ENCODE data around the gene SMTN.

Gene SMTN

DNA sequence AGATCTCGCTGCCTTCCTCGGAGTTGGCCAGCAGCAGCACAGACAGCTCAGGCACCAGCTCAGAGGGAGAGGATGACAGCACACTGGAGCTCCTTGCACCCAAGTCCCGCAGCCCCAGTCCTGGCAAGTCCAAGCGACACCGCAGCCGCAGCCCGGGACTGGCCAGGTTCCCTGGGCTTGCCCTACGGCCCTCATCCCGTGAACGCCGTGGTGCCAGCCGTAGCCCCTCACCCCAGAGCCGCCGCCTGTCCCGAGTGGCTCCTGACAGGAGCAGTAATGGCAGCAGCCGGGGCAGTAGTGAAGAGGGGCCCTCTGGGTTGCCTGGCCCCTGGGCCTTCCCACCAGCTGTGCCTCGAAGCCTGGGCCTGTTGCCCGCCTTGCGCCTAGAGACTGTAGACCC, 52.8 kb downstream of the SMTN start:
- DNase-seq = no peak

DNA sequence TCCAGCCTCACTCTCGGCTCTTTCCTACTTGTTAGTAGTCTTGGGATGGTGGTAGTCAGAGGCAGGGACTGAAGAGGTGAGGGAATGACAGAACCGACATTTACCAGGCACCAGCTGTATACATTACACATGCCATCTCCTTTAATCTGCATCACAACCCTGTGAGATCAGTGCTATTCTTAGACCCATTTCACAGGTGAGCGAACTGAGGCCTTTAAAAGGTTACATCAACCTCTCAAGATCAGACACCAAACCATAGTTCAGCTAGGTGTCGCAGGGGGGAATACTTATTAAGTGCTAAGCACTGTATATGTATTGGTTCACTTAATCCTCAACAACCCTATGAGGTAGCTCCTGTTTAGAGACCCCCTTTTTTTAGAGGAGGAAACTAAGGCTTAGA, 53.6 kb downstream of the SMTN start:
- DNase-seq = no peak

DNA sequence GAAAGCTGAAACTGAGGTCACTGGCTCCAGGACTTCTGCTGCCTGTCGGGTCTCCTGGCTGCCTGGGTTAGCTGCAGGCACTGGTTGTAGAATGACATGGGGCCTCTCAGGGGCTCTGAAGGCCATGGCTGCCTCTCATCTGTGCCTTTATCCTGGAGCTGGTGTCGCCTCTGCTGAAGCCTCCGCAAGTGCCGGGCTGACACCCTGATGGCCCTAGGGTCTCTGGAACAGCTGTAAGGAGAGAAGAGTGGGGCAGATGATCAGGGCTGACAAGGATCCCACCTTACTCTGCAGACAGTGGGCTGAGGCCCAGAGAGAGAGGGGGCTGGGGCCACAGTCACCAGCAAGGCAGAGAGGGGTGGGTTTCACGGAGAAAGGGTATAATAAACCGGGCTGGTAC, 54.6 kb downstream of the SMTN start:
- DNase-seq = no peak

DNA sequence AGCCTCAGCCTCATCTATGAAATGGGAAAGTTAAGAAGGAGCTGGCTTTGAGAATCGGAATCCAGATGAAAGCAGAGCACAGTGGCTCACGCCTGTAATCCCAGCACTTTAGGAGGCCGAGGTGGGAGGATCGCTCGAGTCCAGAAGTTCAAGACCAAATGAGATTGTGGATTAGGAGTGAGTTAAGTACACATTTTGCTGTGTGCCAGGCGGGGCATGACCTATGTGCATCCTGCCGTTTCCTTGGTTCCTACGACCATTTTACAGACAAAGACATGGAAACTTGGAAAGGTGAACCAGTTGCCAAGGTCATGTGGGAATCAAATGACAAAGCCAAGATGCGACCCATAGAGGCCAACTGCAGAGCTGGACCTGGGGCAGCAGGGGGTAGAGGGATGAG, 55.0 kb downstream of the SMTN start:
- DNase-seq = no peak

DNA sequence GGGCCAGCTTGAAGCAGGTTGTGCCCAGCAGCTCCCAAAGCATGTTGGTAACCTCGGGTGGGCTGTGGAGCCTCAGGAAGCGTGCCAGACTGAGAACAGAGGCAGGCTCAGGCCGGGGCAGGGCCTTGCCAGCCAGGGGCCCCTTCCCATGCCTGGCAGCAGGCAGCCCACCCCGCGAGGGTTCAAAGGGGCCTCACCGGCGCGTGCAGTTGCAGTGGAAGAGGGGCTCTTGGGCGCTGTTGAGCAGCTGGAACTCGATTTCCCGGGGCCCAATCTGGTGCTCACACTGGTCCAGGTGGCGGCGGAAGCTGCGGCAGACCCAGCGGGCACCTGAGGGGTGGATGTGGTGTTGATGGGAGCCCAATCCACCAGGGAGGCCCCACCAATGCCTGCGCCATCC, 55.6 kb downstream of the SMTN start:
- no peak for DNase-seq

DNA sequence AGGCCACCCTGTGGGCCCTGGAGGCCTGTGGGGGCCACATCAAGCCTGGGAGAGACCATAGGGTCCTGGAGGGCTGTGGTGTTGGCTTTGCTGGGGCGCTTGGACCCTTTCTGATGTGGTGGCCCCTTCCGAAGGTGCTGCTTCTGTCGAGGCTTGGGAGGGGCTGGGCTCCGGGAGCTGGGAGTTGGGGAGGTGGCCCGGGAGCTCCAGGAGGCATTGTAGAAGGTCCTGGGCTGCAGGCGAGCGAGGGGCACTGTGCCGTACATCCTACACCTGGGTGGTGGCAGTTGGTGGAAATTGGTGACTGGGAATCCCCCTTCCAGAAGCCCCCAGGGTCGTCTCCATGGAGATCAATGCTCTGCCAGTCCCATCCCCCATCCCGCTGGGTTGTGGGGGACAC, 56.6 kb downstream of the SMTN start:
- DNase-seq = no peak

DNA sequence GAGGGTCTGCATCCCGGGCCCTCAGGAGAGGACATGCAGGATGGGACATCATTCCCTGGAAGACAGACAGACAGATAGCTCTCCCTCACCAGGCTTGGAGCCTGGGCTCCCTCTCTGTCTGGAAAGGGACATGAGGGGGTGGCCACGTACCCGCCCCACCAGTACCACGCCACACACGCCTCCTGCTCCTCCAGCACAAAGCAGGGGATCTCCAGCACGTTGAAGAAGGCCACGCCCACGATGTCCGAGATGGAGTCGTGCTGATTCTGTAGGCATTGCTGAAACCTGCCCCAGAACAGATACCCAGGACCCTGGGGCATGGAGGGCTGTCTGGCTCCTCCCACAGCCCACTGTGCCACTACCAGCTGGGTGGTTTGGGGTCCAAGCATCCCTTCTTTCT, 57.0 kb downstream of the SMTN start:
- DNase-seq = no peak

DNA sequence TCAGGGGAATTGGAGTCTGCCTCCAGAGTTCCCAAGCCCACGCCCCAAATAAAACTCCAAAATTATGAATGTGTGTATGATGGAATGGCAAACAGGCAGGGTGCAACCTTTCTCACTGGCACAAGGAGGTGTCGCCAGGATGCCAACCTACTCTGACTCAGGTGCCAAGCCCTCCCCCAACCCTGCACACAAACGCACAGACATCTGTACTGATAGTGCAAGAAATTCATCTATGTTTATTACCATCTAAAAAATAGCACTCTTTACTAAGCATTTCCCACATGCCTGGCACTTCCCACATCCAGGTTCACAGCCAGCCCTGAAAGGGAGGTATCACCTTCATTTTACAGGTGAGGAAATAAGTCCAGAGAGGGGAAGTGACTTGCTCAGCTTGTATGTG, 57.9 kb downstream of the SMTN start:
- DNase-seq = no peak

DNA sequence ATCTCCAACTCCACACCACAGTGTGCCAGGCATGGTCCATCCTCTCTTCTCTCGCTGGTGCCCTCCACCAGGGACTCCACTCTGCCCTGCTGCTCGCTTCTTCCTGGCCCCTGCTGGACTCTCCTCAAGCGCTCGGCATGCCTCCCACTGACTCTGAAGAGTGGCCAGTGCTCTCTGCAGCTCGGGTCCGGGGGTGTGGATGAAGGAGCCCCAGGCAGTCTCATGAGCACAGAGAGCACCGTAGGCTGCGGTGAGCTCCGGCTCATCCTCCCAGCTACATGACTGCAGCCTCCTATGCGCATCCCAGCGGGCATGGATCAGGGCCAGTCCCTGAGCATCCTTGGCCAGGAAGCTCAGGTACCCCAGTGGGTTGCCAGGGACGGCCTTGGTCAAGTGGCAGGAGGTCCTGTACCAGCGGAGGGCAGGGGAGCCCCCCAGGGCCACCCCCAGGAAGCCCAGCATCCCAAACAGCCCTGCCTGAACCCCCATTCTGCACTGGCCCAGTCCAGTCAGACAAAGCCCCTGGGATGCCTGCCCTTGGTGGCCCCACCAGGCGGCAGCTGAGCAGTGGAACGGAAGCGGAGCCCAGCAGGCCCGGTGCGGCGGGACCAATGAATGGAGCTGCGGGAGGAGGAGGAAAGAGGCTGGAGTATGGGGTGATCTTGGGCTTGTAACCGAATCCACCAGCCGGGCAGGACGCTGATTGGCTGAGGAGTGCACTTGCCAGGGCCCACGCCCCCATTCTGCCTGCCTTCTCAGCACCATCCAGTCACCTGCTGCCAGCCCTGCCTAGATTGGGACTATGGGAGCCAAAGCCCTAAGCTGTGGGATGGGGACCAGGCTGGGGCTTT, 59.0 kb downstream of the SMTN start, which contains the start of gene PLA2G3:
Gene PLA2G3 (minus strand): TSS at position 643 of the 851 bp plus-strand sequence. CDS start 154 bp downstream, at position 489.
- peak; percentile 71 for DNase-seq

DNA sequence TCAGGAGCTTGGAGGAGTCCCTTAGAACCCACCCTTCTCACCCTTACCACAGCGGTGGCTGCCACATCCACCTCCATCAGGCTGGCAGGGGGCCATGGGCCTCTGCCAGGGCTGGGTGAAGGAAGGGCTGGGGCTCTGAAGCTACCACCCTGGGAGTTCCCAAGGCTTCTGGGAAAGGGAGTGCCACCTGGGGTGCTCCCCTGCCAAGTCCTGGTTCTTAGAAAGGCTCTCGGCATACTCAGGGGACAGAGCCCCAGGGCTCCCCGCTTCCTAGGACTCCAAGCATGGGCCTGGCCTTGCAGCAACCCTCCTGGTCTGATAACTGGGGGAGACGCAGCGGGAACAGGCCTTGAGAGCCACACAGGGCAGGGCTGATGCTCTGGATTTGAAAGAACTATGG, 59.6 kb downstream of the SMTN start:
- DNase-seq = no peak

DNA sequence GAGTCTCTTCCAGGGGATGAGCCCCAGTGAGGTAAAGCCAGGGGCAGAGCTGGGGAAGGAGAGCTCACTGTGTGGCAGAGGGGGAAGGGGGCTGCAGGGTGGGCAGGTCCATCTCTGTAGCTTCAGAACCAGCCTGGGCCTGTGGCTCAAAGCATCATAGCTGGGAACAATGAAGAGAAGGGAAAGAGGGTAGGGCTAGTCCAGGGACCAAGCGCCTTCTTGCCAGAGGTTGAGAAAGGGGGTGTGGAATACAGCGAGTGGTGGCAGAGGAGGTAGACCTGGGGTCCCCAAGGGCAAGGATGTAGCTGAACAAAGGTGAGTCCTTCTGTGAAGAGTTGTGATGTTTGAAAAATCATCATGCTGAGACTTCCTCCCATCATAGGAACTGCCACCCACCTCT, 60.4 kb downstream of the SMTN start:
- DNase-seq = no peak

DNA sequence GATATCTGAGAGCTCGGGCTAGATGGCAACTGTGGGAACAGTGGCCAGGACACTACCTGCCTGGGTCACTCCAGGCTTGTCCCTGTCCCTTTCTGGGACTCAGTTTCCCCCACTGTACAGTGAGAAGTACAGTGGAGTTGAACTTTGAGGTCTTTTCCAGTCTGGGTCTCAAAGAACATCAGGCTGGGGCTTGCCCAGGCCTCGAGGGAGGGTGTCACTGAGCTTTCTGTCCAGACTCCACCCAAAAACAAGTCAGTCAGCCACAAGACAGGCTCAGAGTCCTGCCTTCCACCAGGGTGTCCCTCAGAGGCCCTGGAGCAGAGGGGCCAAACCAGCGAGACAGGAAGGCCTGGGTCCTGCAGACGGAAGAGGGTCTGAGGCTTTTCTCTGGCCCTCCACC, 61.2 kb downstream of the SMTN start:
- no peak for DNase-seq

DNA sequence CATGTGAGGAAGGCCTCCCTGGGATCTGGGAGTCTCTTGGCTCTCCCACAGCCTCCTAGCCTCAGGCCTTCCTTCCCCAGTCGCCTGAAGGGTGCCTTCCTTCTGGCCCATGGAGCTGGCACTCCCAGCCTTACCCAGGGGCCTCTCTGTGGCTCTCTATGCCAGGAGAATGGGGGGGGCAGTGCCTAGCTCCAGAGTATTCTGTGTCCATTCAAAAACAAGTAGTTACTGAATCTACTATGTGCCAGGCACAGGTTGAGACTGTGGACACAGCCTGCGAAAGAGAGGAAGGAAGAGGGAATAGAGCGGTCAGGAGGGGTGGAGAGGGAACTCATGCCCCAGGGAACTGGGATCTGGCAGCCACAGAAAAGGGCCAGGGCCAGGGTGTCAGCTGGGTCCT, 61.9 kb downstream of the SMTN start:
- no peak for DNase-seq

DNA sequence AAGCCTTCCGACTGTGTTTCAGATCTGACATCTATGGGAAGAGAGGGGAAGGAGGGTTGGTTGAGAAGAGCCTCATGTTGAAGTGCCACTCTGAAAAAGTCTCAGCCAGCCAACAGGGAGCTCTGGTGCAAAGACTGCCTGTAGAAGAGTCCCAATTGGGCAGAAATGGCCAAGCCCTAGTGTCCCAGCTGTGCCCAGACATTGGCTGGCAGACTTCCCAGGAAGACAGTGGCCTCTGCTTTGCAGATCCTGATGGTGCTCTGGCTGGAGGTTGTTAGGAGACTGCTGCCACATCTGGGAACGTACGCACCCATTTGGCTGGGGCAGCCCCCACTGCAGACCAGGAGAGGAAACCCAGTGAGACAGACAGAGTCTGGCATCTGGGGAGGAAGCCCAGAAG, 62.4 kb downstream of the SMTN start:
- DNase-seq = no peak

DNA sequence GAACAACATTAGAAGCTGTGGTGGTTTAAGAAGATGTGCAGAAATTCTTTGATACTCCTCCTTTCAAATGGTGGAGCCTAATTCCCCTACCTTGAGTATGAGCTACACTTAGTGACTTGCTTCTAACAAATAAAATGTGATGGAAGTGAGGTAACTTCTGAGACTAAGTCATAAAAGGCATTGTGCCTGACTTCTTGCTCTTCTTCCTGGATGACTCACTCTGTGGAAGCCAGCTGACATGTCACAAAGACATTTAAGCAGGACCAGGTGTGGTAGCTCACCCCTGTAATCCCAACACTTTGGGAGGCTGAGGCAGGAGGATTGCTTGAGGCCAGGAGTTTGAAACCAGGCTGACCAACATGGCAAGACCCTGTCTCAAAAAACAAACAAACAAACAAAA, 63.1 kb downstream of the SMTN start:
- no peak for DNase-seq

DNA sequence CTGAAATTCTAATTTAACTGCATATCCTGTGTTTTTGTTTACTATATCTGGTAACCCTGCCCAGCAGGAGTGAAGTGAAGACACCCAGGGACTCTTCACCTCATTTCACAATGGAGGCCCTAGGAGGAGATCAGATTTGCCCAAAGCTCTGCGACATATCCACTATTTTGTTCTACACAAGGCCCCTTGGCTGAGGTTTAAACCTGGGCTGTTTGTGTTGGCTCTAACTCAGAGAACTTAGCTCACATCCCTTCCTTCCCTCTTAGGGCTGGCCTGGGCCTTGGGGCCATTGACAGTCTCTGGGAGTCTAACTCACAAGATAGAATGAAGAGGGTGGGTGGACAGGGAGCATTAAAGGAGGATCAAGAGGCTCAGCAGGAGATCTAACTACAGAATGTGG, 67.4 kb downstream of the SMTN start:
- no peak for DNase-seq

DNA sequence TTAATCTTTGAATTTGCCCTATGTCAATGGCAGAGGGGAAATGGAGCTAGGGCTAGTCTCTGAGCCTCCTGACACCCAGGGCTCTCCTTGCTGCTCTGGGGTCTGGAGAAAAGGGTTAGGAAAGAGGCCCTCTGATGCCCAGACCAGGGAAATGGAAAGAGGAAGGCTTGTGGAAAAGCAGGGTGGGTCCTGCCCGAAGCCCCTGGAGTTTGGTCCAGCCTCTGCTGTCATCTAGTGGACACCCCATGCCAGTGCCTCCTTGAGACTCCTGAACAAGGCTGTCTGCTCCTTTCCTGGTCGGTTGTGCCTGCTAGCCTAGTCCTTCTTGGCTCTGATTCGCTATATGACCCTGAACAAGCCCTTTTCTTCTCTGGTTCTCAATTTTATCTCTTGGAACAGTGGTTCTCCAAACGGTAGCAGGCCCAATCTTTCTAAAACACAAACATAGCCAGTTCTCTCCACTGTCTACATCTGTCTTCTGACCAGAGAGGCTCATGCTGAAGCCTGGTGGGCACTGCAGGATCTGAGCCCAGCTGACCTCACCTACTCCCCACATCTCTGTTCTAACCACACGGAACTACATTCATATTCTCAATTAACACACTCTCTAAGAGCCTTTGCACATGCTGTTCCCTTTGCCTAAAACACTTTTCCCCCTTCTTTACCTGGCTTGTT, 68.0 kb downstream of the SMTN start:
- DNase-seq = peak; percentile 56

DNA sequence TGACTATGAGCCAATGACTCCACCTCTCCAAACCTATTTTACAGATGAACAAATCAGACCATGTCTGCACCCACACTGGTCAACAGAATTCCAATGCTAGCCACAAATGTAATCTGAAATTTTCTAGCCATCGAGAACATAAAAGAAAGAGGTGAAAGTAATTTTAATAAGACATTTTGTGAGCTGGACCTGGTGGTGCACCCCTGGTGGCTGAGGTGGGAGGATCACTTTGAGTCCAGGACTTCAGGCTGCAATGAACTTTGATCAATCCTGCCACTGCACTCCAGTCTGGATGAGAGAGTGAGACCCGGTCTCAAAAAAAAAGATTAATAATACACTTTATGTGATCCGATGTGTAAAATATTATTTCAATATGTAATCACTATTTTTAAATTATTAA, 69.5 kb downstream of the SMTN start:
- no peak for DNase-seq

DNA sequence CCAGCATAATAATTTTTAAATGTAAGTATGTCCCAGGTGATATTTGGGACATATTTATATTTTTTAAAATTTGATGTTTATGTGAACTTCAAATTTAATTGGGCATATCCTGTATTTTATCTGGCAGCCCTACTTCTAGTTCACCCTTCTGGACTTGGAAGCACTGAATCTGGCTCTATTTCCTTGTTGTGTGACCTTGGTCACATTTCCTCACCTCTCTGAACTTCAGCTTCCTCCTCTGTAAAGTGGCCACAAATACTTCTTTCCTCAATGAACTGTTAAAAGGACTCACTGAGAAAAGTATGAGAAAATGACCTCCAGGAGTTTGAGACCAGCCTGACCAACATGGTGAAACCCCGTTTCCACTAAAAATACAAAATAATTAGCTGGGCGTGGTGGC, 70.8 kb downstream of the SMTN start:
- DNase-seq = no peak

DNA sequence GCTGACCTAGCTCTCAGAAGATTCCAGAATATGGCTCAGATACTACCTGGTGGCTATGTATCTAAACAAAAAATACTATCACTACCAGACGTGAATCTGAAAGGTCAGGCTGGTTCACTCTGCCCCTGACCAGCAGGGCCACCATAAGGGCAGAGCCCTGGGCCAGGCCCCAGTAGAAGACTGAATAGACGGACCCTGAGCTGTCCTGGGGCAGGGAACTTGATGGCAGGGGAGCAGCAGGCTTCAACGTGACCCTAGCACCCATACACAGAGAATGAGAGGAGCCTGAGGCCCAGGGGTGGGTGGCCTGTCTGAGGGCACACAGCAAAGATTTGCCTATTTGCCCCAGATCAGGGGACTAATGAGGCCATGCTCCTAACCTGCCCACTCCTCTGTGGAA, 72.2 kb downstream of the SMTN start:
- DNase-seq = no peak
